ENCODE data around the gene VGLL4.
A peak's percentile ranks its signal among the peaks of the same experiment; 100 is the strongest.
"Not testable (repeated sequence)": the region's sequence is repeated elsewhere in the genome, so short reads cannot be mapped to it uniquely, and the experiment has no call there.

The VGLL4 gene

GRCh38 chr3:11582191-11582968, 61.3 kb downstream of the VGLL4 start:
- peak; percentile 73 for DNase-seq

GRCh38 chr3:11581237-11582190, 62.2 kb downstream of the VGLL4 start:
- no peak for DNase-seq

GRCh38 chr3:11580645-11581044, 63.1 kb downstream of the VGLL4 start:
- DNase-seq: no peak

- no peak for DNase-seq
Measured at GRCh38 chr3:11578169-11578568, 65.5 kb downstream of the VGLL4 start.

- DNase-seq: no peak
Measured at GRCh38 chr3:11576453-11576852, 67.3 kb downstream of the VGLL4 start.

GRCh38 chr3:11575677-11576076, 68.0 kb downstream of the VGLL4 start:
- no peak for DNase-seq

GRCh38 chr3:11574981-11575669, 68.6 kb downstream of the VGLL4 start:
- no peak for DNase-seq

- DNase-seq: not testable (repeated sequence)
Measured at GRCh38 chr3:11572660-11573059, 71.1 kb downstream of the VGLL4 start.

- no peak for DNase-seq
Measured at GRCh38 chr3:11570789-11571495, 72.8 kb downstream of the VGLL4 start.

GRCh38 chr3:11570251-11570650, 73.5 kb downstream of the VGLL4 start:
- no peak for DNase-seq

- DNase-seq: no peak
Measured at GRCh38 chr3:11569156-11569741, 74.5 kb downstream of the VGLL4 start.

- no peak for DNase-seq
Measured at GRCh38 chr3:11568503-11569155, 75.1 kb downstream of the VGLL4 start.

GRCh38 chr3:11567516-11568467, 75.9 kb downstream of the VGLL4 start:
- DNase-seq: peak; percentile 48

GRCh38 chr3:11566916-11567315, 76.8 kb downstream of the VGLL4 start:
- no peak for DNase-seq

- DNase-seq: no peak
Measured at GRCh38 chr3:11566478-11566877, 77.2 kb downstream of the VGLL4 start.

- no peak for DNase-seq
Measured at GRCh38 chr3:11565932-11566331, 77.8 kb downstream of the VGLL4 start.

- DNase-seq: no peak
Measured at GRCh38 chr3:11565492-11565891, 78.2 kb downstream of the VGLL4 start.

- no peak for DNase-seq
Measured at GRCh38 chr3:11565072-11565471, 78.6 kb downstream of the VGLL4 start.

GRCh38 chr3:11564577-11565001, 79.1 kb downstream of the VGLL4 start:
- DNase-seq: no peak

GRCh38 chr3:11563865-11564185, 79.9 kb downstream of the VGLL4 start:
- DNase-seq: no peak

Data from NCI-H226 (cell line).